PC-9 (cell line): Measurements from ENCODE around the gene ME3. TPM values are rescaled to one million over a fixed set of nuclear protein-coding genes. Genes with fewer than 3 reads are reported as not detected.
"Not testable (repeated sequence)": the region's sequence is repeated elsewhere in the genome, so short reads cannot be mapped to it uniquely, and the experiment has no call there.

ENCODE experiments used
- BruUV-seq: library from RNA; stranded (reverse); fragments of 400-500 nt; replicated peaks from 2 replicates; lab custom pipeline; 2021; lab: Mats Ljungman, UMichigan
- CTCF ChIA-PET: fragments of 300-600 bp; sonication (Branson Sonifier 250); formaldehyde crosslinking; loops from one replicate; lab custom pipeline; 2022; ENCODE audit warnings: antibody characterized with exemption; lab: Charles Lee
- POLR2A ChIA-PET: fragments of 300-600 bp; sonication (Branson Sonifier 250); formaldehyde crosslinking; loops from one replicate; lab custom pipeline; 2022; ENCODE audit warnings: antibody characterized with exemption; ENCODE audit not compliant: unreplicated experiment; lab: Charles Lee
- DNase-seq, 2 experiments: peaks; one replicate each; pipeline versions ENCODE4 v3.0.0 to v3.0.0-alpha.2; 2015 to 2022; ENCODE audit warnings: mixed read lengths in 1 of 2
- H2AFZ ChIP-seq: fragments of 200-600 bp; sonication (generic); 2 replicates; pipeline ENCODE4 v1.8.1; 2017; ENCODE audit warnings: antibody characterized with exemption
- H3F3A ChIP-seq: fragments of 200-600 bp; sonication (generic); 2 replicates; pipeline ENCODE4 v1.8.1; 2017; ENCODE audit warnings: antibody characterized with exemption, mild to moderate bottlenecking, low read depth; ENCODE audit not compliant: insufficient read depth
- H3K27ac ChIP-seq: fragments of 200-600 bp; sonication (generic); 2 replicates; pipeline ENCODE4 v1.6.1; 2016; ENCODE audit warnings: mixed run types
- H3K27me3 ChIP-seq: fragments of 200-600 bp; sonication (generic); 2 replicates; pipeline ENCODE4 v1.6.1; 2016; ENCODE audit warnings: low read depth, mixed run types; ENCODE audit not compliant: insufficient read depth
- H3K36me3 ChIP-seq: fragments of 200-600 bp; sonication (generic); 2 replicates; pipeline ENCODE4 v1.6.1; 2016; ENCODE audit warnings: low read depth, mixed run types
- H3K4me1 ChIP-seq: fragments of 200-600 bp; sonication (generic); replicated peaks from 2 replicates; pipeline ENCODE4 v1.6.1; 2016; ENCODE audit warnings: mixed run types; ENCODE audit not compliant: insufficient read depth
- H3K4me2 ChIP-seq: fragments of 200-600 bp; sonication (generic); 2 replicates; pipeline ENCODE4 v1.6.1; 2017; ENCODE audit warnings: mixed run types
- H3K4me3 ChIP-seq: fragments of 200-600 bp; sonication (generic); 2 replicates; pipeline ENCODE4 v1.6.1; 2016; ENCODE audit warnings: mixed run types
- H3K79me2 ChIP-seq: fragments of 200-600 bp; sonication (generic); 2 replicates; pipeline ENCODE4 v1.6.1; 2017; ENCODE audit warnings: low read depth, mixed run types
- H3K9me2 ChIP-seq: fragments of 200-600 bp; sonication (generic); 2 replicates; pipeline ENCODE4 v1.8.1; 2017; ENCODE audit warnings: mild to moderate bottlenecking; ENCODE audit not compliant: insufficient read depth
- H3K9me3 ChIP-seq: fragments of 200-600 bp; sonication (generic); 2 replicates; pipeline ENCODE4 v1.8.1; 2016; ENCODE audit warnings: low read depth; ENCODE audit not compliant: insufficient read depth
- H4K20me1 ChIP-seq: fragments of 200-600 bp; sonication (generic); 2 replicates; pipeline ENCODE4 v1.8.1; 2017; ENCODE audit not compliant: insufficient read depth
- EZH2 ChIP-seq: fragments of 200-600 bp; sonication (generic); IDR thresholded peaks from 2 replicates; pipeline ENCODE4 v1.8.0; 2017; ENCODE audit warnings: antibody characterized with exemption, low read depth
- intact Hi-C: fragments of 100-400 bp; cut with micrococcal nuclease; formaldehyde crosslinking; loops from one replicate; pipeline ENCODE4 v1.10.0; 2022; ENCODE audit not compliant: unreplicated experiment
- total RNA-seq: library from RNA; stranded (reverse); gene quantifications from 2 replicates; pipeline ENCODE4 v1.2.3, GENCODE V29; 2021
- TF ChIP-seq, protein P1 (sequence below): fragments of 200-600 bp; sonication (generic); conservative IDR thresholded peaks from 2 replicates; pipeline ENCODE4 v1.6.1; 2017; ENCODE audit warnings: mixed run types, antibody characterized with exemption, mild to moderate bottlenecking, moderate library complexity

The ME3 gene
- total RNA-seq, 1 experiment from 2014 or later: 34.0 TPM

- BruUV-seq: no TSS peak
- no peak for DNase-seq
- intact Hi-C loops: no loop called here
- Histone ChIP-seq H3K9me2 (no peaks in the 10 kb centered on the region), H3K36me3 (no peaks in the 10 kb centered on the region), H2AFZ (no peak overlapping the region), H3F3A (no peaks in the 10 kb centered on the region), H3K4me1 (peaks cover 4% of the 10 kb centered on the region; the same call in 1 of the 2 replicates), H3K9me3 (no peaks in the 10 kb centered on the region; the same call in 1 of the 2 replicates), H3K4me2 (no peak overlapping the region), H3K27ac (no peak overlapping the region), H3K79me2 (no peaks in the 10 kb centered on the region), H4K20me1 (no peaks in the 10 kb centered on the region), H3K27me3 (no peaks in the 10 kb centered on the region), H3K4me3 (no peak overlapping the region)
- no peak for TF ChIP-seq EZH2
- TF ChIP-seq, protein P1, sequence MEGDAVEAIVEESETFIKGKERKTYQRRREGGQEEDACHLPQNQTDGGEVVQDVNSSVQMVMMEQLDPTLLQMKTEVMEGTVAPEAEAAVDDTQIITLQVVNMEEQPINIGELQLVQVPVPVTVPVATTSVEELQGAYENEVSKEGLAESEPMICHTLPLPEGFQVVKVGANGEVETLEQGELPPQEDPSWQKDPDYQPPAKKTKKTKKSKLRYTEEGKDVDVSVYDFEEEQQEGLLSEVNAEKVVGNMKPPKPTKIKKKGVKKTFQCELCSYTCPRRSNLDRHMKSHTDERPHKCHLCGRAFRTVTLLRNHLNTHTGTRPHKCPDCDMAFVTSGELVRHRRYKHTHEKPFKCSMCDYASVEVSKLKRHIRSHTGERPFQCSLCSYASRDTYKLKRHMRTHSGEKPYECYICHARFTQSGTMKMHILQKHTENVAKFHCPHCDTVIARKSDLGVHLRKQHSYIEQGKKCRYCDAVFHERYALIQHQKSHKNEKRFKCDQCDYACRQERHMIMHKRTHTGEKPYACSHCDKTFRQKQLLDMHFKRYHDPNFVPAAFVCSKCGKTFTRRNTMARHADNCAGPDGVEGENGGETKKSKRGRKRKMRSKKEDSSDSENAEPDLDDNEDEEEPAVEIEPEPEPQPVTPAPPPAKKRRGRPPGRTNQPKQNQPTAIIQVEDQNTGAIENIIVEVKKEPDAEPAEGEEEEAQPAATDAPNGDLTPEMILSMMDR: no peak
- ChIA-PET CTCF (no interaction called here), POLR2A (no interaction called here)
These were observed 136.6 kb downstream of the ME3 start for GRCh38 chr11:86535773-86536172.

- H3K4me1 ChIP-seq: peaks cover 37% of the 10 kb centered on the region
- 0 out of 2 replicates have a peak, but pooled peaks cover 8% of the 10 kb centered on the region for H3K79me2 ChIP-seq
- H2AFZ ChIP-seq: no peak overlapping the region
- no peaks in the 10 kb centered on the region for H3K9me2 ChIP-seq
- peak overlapping the region; percentile 82 for H3K4me2 ChIP-seq
- TF ChIP-seq, protein P1: no peak
- TF ChIP-seq EZH2: no peak
- ChIA-PET CTCF (interaction anchor here (0.7 kb wide), 1 partner anchor 39 kb away, joined by 4 read pairs; no protein-coding TSS in a partner anchor), POLR2A (interaction anchor here (0.5 to 1.2 kb wide), 3 partner anchors 41 to 144 kb away, joined by 3 to 17 read pairs (median 3); no protein-coding TSS in a partner anchor)
- H3K4me3 ChIP-seq: peak overlapping the region; percentile 27; the same call in 1 of the 2 replicates
- no peaks in the 10 kb centered on the region for H4K20me1 ChIP-seq
- peak; percentile 6 to 83 for DNase-seq
- intact Hi-C loops: loop anchor here (1.0 to 5.0 kb wide), 12 partner anchors 27 to 293 kb away; no protein-coding TSS in a partner anchor
- peak overlapping the region; percentile 94 for H3K27ac ChIP-seq
- H3K36me3 ChIP-seq: no peaks in the 10 kb centered on the region
- peaks cover 30% of the 10 kb centered on the region for H3F3A ChIP-seq
- H3K27me3 ChIP-seq: no peaks in the 10 kb centered on the region
- H3K9me3 ChIP-seq: peaks cover 7% of the 10 kb centered on the region
- TSS peak; percentile 73 for BruUV-seq
These were observed 147.6 kb downstream of the ME3 start for GRCh38 chr11:86524620-86525352.

DNA sequence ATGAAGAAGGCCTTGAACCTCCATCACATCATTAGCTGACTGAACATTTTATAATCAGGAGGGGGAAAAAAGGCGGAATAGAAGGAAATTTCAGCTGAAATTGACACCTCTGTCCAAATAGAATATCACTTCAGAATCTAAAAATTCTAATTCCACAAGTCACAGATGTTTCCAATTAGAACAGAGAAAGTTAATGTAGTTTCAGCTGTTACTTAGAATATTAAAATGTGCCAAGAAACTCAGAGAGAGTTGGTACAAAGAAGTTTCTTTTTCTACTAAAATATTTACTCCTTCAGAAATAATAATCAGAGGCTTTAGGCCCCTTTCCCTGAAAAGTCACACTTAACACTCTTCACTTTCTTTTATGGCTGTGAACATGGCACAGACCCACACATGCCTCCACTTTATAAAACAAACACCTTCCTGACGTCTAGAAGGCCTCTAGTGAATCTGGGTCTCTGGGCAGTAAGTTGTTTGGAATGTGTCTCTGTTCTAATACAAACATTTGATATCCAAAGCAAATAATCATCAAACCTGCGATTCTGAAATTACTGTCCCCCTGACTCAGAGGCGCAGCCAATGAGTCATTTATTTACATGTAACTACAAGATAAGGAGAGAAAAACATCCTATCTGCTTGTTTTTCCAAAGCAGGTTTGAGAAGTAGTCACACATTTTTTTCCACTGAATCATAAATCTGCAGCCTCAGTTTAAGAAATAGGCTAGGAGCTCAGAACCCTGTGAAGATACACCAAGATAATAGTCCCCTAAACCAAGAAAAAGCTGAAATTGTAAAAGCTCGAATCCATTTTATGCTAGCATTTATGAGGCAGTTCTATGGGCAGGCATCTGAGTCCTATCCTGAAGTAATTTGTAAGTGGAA lies 148.4 kb downstream of the ME3 start:
- H3K36me3 ChIP-seq: no peaks in the 10 kb centered on the region
- no peak overlapping the region for H2AFZ ChIP-seq
- H3K9me3 ChIP-seq: peaks cover 7% of the 10 kb centered on the region
- POLR2A ChIA-PET: interaction anchor here (0.5 to 1.2 kb wide), 6 partner anchors 40 to 431 kb away, joined by 3 to 17 read pairs (median 3); partner anchors contain the start of gene FZD4
- H4K20me1 ChIP-seq: no peaks in the 10 kb centered on the region
- CTCF ChIA-PET: interaction anchor here (0.7 kb wide), 1 partner anchor 40 kb away, joined by 4 read pairs; no protein-coding TSS in a partner anchor
- TSS peak; percentile 78 for BruUV-seq
- peak; percentile 62 to 100 for DNase-seq
- peak overlapping the region; percentile 82 for H3K4me2 ChIP-seq
- peak overlapping the region; percentile 27; the same call in 1 of the 2 replicates for H3K4me3 ChIP-seq
- 0 out of 2 replicates have a peak, but pooled peaks cover 8% of the 10 kb centered on the region for H3K79me2 ChIP-seq
- no peaks in the 10 kb centered on the region for H3K9me2 ChIP-seq
- intact Hi-C loops: loop anchor here (1.0 to 5.0 kb wide), 12 partner anchors 27 to 293 kb away; no protein-coding TSS in a partner anchor
- no peaks in the 10 kb centered on the region for H3K27me3 ChIP-seq
- H3K27ac ChIP-seq: peak overlapping the region; percentile 94
- TF ChIP-seq, protein P1: no peak
- TF ChIP-seq EZH2: no peak
- peaks cover 30% of the 10 kb centered on the region for H3F3A ChIP-seq
- H3K4me1 ChIP-seq: peaks cover 37% of the 10 kb centered on the region

DNA sequence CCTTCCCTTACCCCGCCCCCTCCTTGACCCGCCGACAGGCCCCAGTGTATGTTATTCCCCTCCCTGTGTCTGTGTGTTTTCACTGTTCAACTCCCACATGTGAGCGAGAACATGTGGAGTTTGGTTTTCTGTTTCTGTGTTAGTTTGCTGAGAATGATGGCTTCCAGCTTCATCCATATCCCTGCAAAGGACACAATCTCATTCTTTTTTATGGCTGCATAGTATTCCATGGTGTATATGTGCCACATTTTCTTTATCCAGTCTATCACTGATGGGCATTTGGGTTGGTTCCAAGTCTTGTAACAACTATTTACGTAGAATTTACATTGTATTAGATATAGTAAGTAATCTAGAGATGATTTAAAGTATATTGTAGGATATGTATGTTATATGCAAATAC lies 149.9 kb downstream of the ME3 start:
- H2AFZ ChIP-seq, CTCF ChIA-PET, DNase-seq, H3K27me3 ChIP-seq, H3K36me3 ChIP-seq, POLR2A ChIA-PET, H4K20me1 ChIP-seq, H3K79me2 ChIP-seq, BruUV-seq, H3K9me3 ChIP-seq, H3K4me2 ChIP-seq, H3K9me2 ChIP-seq, H3K4me3 ChIP-seq, H3K27ac ChIP-seq: not testable (repeated sequence)
- Histone ChIP-seq H3F3A (peaks cover 34% of the 10 kb centered on the region), H3K4me1 (peaks cover 43% of the 10 kb centered on the region)
- intact Hi-C loops: loop anchor here (5.0 kb wide), 1 partner anchor 295 kb away; no protein-coding TSS in a partner anchor
